Measurements from ENCODE around the gene PKNOX2.

The PKNOX2 gene

DNA sequence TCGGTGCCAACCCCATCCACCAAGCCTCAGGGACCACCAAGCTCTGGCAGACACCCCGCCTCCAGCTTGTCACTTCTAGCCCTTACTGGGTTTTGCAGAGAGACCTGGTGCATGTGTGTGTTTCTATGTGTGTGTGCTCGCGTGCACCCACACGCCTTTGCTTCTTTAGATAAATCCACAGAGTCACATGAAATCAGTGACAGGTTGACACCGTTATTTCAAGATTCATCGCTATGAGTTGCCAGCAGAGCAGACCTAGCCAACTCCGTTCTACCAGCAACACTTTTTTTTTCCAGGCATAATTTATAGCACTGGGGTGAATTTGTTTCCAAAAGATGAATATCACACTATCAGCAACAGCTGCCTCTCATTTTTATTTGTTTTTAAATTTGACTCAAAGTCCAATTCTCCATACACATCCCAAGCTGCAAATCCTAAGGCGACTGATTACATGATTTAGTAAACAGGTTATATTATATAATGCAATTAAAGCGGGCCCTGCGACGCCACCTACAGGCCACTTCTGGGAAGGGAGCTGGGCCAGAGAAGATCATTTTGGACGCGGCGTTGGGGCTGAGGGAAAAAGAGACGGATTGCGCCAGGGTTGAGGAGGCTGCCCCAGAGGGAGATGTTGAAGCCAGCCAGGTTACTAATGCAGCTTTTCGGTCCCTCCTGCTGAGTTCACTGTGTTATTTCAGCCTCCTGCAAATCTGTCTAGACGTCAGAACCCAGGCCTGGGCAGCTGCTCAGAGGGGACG is 181.0 kb downstream of the PKNOX2 start:
- peak; percentile 51 for DNase-seq

DNA sequence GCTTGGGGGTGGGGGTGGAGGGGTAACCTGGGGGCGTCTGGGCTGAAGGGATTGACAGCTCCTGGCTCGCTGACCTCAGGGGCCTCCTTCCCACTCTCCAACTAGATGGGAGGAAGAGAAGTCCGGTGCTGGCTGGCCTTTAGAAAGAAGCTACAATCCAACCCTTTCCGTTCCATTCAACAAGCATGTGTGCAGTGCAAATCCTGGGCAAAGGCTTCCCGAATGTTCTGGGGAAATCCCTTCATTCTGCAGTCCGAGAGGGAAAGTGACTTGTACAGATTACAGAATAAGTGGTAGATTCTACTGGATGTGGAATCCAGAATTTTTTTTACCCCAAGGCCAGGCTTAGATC is 181.6 kb downstream of the PKNOX2 start:
- DNase-seq = no peak

GRCh38 chr11:125346565-125347260 is 182.2 kb downstream of the PKNOX2 start:
- no peak for DNase-seq

DNA sequence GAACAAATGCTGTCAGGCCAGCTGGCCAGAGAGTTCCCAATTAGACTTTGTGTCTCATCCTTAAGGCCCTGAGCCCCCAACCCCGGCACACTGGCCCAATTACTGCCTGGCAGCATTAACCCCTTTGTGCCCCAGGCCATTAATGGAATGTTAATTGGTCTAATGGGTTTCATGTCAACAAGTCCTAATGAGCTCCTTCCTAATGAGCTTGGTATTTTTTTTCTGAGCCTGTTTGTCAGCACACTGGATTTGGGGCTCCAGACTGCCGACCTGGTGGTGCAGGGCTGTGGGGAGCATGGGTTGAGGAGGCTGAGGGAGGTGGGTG is 182.7 kb downstream of the PKNOX2 start:
- no peak for DNase-seq

- no peak for DNase-seq
Observed at GRCh38 chr11:125348141-125348651, 183.6 kb downstream of the PKNOX2 start.

GRCh38 chr11:125348674-125349309 is 184.2 kb downstream of the PKNOX2 start:
- peak; percentile 36 for DNase-seq

DNA sequence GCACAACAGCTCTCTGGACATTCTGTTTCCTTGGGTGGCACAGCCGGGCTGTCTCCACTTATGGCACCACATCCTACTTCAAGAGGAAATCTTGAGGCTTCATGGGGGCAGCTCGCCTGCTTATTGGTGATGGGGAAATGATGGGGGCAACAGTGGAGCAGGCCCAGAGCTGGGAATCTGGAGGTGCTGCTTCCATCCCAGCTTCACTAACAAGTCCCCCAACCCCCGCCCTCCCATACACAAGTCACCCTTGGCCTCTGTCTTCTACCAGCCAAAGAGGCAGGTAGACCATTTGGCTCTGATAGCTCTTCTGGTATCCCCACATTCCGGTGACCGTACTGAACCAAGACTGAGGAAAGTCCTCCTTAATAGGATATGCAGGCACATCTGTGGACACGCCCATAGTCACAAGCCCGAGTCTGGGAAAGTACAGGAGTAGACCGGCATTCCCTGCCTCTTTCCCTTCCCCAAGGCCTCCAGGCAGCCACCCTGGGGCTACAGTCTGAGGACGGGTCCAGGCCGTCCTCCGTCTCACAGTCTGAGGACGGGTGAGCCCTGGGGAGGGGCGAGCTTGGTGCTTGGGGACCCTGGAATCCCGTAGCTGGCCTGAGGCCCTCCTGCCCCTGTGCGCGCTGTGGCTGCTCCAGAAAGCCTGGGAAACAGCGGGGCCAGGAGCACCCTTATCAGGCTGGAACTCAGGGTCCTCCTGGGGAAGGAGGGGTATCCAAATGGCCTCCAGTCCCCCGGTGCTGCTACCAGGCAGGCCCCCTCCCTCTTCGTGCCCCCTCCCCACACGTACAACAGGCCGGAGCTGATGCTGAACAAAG is 185.9 kb downstream of the PKNOX2 start:
- DNase-seq = no peak

DNA sequence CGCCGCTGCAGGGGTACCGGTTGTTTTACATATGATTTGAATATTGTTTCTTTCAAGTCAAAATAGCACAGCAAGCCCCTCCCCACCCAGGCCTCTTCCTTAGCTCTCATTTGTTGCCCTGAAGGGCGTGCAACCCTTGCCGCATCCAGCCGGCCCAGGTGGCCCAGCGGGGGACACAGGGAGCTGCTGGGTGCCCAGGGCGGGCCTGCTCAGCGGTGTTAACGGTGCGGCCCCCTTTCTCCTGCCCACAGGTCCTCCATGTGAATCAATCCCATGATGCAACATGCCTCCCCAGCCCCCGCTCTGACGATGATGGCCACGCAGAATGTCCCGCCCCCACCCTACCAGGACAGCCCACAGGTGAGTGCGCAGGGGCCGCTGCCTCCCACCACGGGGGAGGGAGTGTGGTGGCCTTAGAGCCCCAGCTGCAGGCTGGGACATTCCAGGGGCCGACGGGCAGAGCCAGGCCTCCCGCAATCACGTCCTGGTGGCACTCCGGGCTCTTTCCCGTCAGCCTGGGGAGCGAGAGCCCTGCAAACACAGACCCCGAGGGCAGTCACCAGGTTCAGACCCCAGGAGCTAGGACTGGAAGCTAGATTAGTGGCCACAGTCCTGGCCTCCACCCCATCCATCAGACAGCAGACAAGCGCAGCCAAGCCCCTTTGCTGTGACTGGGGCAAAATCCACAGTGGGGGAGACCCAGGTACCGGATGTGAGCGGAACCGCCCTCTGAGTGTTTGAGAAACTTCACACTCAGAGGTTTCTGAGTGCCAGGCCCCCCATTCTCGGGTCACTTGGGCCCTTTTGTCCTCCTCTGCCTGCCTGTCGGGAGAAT is 186.7 kb downstream of the PKNOX2 start:
- no peak for DNase-seq

DNA sequence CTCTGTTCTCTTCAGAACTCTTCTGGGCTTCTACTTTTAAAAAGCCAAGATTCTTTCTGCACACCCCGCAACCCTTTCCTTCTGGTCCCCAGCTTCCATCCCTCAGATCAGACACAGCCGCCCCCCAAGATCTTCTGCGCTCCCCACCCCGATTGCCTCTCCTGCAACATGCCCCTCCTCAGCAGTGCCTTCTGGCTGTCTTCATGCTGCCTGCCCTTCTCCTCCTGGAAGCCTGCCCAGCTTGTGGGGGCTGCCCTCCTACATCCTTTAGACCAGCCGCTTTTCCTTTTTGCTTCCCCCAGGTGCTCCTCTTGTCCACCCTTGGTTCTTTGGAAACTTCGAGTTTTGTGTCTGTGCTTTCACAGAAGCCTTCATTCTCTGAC is 187.3 kb downstream of the PKNOX2 start:
- no peak for DNase-seq

- no peak for DNase-seq
Observed at GRCh38 chr11:125356797-125357196, 192.2 kb downstream of the PKNOX2 start.

GRCh38 chr11:125357551-125357950 is 193.0 kb downstream of the PKNOX2 start:
- DNase-seq = no peak

- peak; percentile 30 for DNase-seq
Observed at GRCh38 chr11:125358254-125358840, 193.8 kb downstream of the PKNOX2 start.

- DNase-seq = no peak
Observed at GRCh38 chr11:125359130-125359529, 194.6 kb downstream of the PKNOX2 start.

DNA sequence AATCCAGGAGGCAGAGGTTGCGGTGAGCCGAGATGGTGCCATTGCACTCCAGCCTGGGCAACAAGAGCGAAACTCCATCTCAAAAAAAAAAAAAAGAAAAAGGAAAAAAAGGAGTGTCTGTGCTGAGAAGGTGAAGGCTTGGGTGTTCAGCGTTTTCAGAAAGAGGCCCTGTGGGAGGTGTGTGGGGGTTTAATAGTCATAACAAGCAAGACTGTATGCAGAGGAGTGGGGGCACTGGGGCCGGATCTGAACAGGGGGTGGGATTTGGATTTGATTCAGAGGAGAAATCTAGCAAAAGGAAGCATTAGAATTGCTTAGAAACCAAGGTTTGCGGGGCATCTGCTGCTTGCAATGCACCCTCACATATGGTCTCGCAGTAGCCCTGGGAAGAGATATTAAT is 195.5 kb downstream of the PKNOX2 start:
- DNase-seq = no peak

- peak; percentile 75 for DNase-seq
Observed at GRCh38 chr11:125364121-125364826, 199.7 kb downstream of the PKNOX2 start.

DNA sequence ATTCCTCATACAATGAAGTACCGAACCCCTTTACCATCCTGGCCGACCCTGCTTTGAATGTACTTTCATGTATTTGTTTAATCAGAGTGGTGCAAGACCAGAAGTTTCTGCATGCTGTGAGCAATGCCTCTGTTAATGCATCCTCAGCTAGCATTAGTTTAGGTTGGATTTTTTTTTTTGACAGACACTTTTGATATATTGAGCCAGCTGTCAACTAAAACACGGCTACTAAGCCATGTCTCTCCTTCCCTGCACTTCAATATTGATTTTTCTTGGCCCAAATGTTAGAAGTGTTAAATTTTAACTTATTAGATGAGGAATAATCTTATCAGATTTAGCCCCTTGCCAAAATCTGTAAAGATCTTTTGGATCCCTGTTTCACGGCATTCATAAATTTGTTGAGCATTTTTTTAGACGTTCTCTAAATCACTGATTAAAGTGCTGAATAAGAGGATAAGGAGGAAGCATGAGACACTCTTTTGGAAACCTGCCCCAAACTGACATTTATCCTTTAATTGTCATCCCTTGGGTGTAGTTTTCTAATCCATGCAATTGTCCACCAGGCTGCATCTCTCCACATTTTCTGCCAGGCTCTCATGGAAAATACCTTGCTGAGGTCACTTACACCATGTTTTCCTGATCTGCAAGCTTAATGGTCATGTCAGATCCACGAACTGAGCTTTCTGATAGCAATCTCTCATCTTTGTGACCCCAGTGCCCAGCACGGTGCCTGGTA is 200.8 kb downstream of the PKNOX2 start:
- no peak for DNase-seq

DNA sequence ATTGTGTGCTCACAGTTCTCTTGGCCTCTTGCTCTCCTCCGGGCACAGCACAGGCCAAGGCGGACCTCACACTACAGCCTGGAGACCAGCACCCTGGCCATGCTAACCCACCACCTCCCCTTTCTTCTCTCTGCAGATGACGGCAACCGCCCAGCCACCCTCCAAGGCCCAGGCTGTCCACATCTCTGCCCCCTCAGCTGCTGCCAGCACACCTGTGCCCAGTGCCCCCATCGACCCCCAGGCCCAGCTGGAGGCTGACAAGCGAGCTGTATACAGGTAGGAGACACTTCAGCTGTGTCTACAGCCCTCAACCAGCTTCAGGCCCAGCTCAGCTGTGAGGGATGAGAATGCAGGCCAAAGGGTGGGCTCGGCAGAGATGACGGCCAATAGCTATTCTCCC is 203.2 kb downstream of the PKNOX2 start:
- DNase-seq = no peak

DNA sequence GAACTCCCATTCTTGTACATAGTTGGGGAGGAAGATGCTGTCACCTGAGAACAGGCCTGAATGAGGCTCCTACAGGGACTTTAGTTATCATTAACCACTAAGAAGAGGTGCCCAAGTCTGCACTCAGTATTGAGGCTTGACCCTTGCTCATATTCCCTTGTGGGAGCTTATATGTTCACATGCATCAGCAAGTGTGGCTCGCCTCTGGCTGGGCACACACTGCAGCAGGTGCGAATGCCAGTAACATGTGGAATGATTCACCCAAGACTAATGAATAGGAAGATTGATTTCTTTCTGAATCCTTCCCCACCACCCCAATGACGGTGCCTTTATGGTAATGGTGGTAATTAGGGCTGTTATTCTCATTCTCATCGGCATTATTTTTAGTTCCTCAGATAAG is 204.2 kb downstream of the PKNOX2 start:
- no peak for DNase-seq

- DNase-seq = no peak
Observed at GRCh38 chr11:125369808-125370207, 205.3 kb downstream of the PKNOX2 start.

All from EL (cell line).